Rectal smooth muscle tissue (tissue), 1 donor: ENCODE results near the gene PPP1R14B.
A peak's percentile ranks its signal among the peaks of the same experiment; 100 is the strongest.

Experiments used
- H3K27ac ChIP-seq: one replicate; pipeline ENCODE4 v1.7.0; 2013; ENCODE audit warnings: low read depth, low read length, inconsistent platforms
- H3K27me3 ChIP-seq: one replicate; pipeline ENCODE4 v1.7.0; 2013; ENCODE audit warnings: low read length; ENCODE audit not compliant: control insufficient read depth, insufficient read depth
- H3K36me3 ChIP-seq: one replicate; pipeline ENCODE4 v1.7.0; 2013; ENCODE audit warnings: low read length; ENCODE audit not compliant: control insufficient read depth, insufficient read depth
- H3K4me1 ChIP-seq: one replicate; pipeline ENCODE4 v1.7.0; 2013; ENCODE audit warnings: low read length; ENCODE audit not compliant: control insufficient read depth, insufficient read depth
- H3K4me3 ChIP-seq: one replicate; pipeline ENCODE4 v1.7.0; 2013; ENCODE audit warnings: low read length
- H3K9ac ChIP-seq: one replicate; pipeline ENCODE4 v1.7.0; 2013; ENCODE audit warnings: low read length

Gene PPP1R14B

DNA sequence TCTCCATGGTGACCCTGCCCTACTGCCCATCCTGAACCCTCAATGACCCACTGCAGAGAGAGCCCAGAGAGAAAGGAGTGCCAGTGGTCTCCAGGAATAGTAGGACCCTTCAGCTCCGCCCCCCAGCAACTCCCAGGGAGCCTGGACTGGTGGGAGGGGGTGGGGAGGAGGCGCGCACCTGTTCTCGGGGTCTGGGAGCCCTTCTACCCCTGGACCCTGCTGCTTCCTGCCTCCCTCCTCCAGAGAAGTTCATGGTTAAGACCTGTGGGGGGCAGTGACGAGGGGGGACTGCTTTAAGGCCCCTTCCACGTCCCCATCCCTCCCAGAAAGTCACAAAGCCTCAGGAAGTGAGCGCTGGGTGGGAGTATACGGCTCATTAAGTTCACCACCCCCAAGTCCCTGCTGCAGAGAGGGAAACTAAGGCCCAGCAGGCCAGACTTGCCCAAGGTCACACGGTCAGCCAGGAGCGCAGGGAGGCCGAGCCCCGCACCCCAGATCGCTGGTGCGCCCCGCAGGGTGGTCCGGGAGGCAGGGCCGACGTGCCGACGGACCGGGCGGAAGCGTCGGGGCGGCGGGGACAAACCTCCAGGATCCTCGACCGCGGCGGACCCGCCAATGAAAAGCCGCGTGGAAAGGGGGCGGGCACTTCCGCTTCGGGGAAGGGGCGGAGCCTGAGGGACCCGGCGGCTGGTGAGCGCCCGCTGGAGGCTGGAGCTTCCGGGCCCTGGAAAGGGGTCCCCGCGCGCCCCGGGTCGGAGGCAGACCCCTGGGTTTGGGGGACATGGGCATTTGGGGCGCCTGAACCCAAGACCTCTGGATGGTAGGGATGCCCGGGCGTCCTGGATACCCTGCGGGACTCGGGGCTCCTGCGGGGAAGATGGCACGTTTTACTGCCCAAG, 20.9 kb downstream of the PPP1R14B start, which contains the start of the genes NUDT22 and TRPT1:
NUDT22 (plus strand) TSS at position 667 of the 899 bp plus-strand sequence. CDS start 379 bp downstream, outside the sequence.
TRPT1 (minus strand) TSS at position 579 of the 899 bp plus-strand sequence; CDS start at position 253, 326 bp downstream.
- Histone ChIP-seq H3K27ac (peak within 1 kb of the TSS; percentile 88), H3K36me3 (peaks cover 3% of the 10 kb centered on the region), H3K4me1 (peaks cover 14% of the 10 kb centered on the region), H3K9ac (peak within 1 kb of the TSS; percentile 89), H3K27me3 (no peaks in the 10 kb centered on the region), H3K4me3 (peak within 1 kb of the TSS; percentile 86)

DNA sequence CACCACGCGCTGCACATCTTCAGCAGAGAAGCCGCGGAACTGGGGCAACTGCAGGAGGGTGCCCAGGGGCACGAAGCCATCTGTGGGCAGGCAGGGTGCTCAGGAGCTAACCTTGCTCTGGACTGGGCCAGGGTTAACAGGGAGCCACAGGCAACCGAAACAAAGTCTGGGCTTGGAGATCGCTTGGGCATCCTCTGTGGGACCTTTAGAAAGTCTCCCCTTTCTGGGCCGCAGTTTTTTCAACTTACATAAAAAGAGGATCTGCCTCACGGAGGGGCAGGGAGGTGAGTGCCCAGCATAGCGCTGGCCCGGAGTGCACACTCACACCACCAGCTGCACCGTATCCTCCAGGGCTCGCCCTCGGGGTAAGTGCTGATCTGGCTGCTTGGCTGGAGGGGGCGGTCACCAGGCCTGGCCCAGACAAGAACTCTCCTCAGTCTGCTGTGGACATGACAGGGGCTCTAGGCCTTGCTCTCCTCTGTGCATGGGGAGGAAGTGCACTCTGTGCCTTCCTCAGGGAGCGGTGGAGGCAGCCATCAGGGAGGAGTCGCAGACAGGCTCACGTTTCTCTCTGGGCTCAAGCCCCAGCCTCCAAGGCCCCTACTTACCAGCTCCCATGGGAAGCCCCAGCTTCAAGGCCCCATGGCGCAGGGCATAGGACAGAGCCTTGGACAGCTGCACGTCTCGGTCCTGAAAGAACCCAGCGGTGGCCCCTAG, 21.7 kb downstream of the PPP1R14B start:
- Histone ChIP-seq H3K9ac (peak overlapping the region; percentile 24), H3K4me3 (peak overlapping the region; percentile 86), H3K36me3 (peaks cover 4% of the 10 kb centered on the region), H3K27me3 (no peaks in the 10 kb centered on the region), H3K27ac (no peak overlapping the region), H3K4me1 (peaks cover 14% of the 10 kb centered on the region)

GRCh38 chr11:64224151-64224890, 22.4 kb downstream of the PPP1R14B start:
- Histone ChIP-seq H3K27ac (no peak overlapping the region), H3K4me1 (peaks cover 9% of the 10 kb centered on the region), H3K27me3 (no peaks in the 10 kb centered on the region), H3K4me3 (no peak overlapping the region), H3K9ac (no peak overlapping the region), H3K36me3 (peaks cover 4% of the 10 kb centered on the region)

- no peak overlapping the region for H3K9ac ChIP-seq
- no peak overlapping the region for H3K4me3 ChIP-seq
- H3K27ac ChIP-seq = no peak overlapping the region
- H3K36me3 ChIP-seq = peaks cover 4% of the 10 kb centered on the region
- peaks cover 9% of the 10 kb centered on the region for H3K4me1 ChIP-seq
- H3K27me3 ChIP-seq = no peaks in the 10 kb centered on the region
These were observed 23.6 kb downstream of the PPP1R14B start for GRCh38 chr11:64223001-64223651.

DNA sequence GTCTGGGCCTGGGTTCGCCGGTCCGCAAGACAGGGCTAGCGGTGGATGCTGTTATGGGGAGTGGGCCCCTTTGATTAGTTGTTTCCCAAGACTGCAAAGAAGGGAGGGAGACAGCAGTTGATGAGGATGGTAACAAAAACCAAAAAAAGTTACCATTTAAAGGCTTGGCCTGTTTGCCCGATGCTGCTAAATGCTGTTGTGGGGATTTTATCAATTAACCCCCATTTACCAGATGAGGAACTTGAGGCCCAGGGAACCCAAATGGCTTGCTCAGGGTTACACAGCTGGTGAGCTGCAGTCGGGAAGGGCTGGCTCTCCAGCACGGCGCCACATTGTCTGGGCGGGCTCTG, 24.1 kb downstream of the PPP1R14B start:
- Histone ChIP-seq H3K4me3 (no peak overlapping the region), H3K27me3 (no peaks in the 10 kb centered on the region), H3K9ac (no peak overlapping the region), H3K36me3 (peaks cover 4% of the 10 kb centered on the region), H3K4me1 (peaks cover 9% of the 10 kb centered on the region), H3K27ac (no peak overlapping the region)

DNA sequence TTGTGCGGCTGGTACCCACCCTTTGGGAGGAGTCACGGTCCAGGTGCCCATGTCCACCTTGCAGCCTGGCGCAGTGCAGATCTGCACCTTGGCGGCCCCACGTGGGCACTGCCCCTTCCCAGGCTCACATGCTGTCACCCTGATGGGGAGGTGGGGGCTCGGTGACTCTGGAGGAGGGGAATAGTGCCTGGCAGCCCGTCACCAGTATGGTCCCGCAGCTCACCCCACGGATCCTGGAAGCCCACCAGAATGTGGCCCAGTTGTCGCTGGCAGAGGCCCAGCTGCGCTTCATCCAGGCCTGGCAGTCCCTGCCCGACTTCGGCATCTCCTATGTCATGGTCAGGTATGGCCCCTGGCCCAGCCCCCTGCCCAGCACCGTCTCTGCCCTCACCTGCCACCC, 25.9 kb downstream of the PPP1R14B start:
- Histone ChIP-seq H3K27ac (no peak overlapping the region), H3K9ac (no peak overlapping the region), H3K36me3 (peaks cover 4% of the 10 kb centered on the region), H3K4me1 (no peaks in the 10 kb centered on the region), H3K27me3 (no peaks in the 10 kb centered on the region), H3K4me3 (no peak overlapping the region)

- peaks cover 4% of the 10 kb centered on the region for H3K36me3 ChIP-seq
- no peak overlapping the region for H3K4me3 ChIP-seq
- no peaks in the 10 kb centered on the region for H3K4me1 ChIP-seq
- H3K9ac ChIP-seq = no peak overlapping the region
- H3K27me3 ChIP-seq = no peaks in the 10 kb centered on the region
- H3K27ac ChIP-seq = no peak overlapping the region
These were observed 26.5 kb downstream of the PPP1R14B start for GRCh38 chr11:64220271-64220670.

DNA sequence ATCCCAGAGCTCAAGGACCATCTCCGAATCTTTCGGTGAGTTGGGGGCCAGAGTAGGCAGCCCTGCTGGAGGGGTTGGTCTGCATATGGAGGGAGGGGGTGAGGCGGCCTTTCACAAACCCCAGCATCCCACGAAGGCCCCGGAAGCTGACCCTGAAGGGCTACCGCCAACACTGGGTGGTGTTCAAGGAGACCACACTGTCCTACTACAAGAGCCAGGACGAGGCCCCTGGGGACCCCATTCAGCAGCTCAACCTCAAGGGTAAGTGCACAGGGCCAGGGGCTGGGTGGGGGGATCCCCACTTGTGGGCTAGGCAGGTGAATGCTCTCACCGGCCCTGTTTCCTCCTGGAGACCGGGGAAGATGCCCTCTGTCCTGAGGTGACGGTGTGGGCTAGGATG, 27.0 kb downstream of the PPP1R14B start:
- no peaks in the 10 kb centered on the region for H3K27me3 ChIP-seq
- H3K4me1 ChIP-seq = no peaks in the 10 kb centered on the region
- peaks cover 4% of the 10 kb centered on the region for H3K36me3 ChIP-seq
- H3K4me3 ChIP-seq = no peak overlapping the region
- no peak overlapping the region for H3K9ac ChIP-seq
- H3K27ac ChIP-seq = no peak overlapping the region

GRCh38 chr11:64219354-64219684, 27.4 kb downstream of the PPP1R14B start:
- H3K9ac ChIP-seq = no peak overlapping the region
- H3K36me3 ChIP-seq = peaks cover 4% of the 10 kb centered on the region
- H3K27ac ChIP-seq = no peak overlapping the region
- no peaks in the 10 kb centered on the region for H3K4me1 ChIP-seq
- no peaks in the 10 kb centered on the region for H3K27me3 ChIP-seq
- H3K4me3 ChIP-seq = no peak overlapping the region

- Histone ChIP-seq H3K27ac (no peak overlapping the region), H3K4me3 (no peak overlapping the region), H3K36me3 (peaks cover 4% of the 10 kb centered on the region), H3K9ac (no peak overlapping the region), H3K27me3 (no peaks in the 10 kb centered on the region), H3K4me1 (no peaks in the 10 kb centered on the region)
These were observed 28.0 kb downstream of the PPP1R14B start for GRCh38 chr11:64218628-64219353.

GRCh38 chr11:64216879-64217278, 29.9 kb downstream of the PPP1R14B start:
- no peak overlapping the region for H3K4me3 ChIP-seq
- no peak overlapping the region for H3K27ac ChIP-seq
- H3K27me3 ChIP-seq = no peaks in the 10 kb centered on the region
- H3K36me3 ChIP-seq = peaks cover 4% of the 10 kb centered on the region
- no peaks in the 10 kb centered on the region for H3K4me1 ChIP-seq
- H3K9ac ChIP-seq = no peak overlapping the region
